NT2/D1 (cell line): ENCODE results near the gene CACNG1.

Experiments used
- DNase-seq: peaks from one replicate; pipeline ENCODE4 v3.0.0-alpha.2; 2011; ENCODE audit warnings: low read depth, low spot score
- H3K27me3 ChIP-seq: 2 replicates; pipeline ENCODE4 v1.6.0; 2011; ENCODE audit warnings: mild to moderate bottlenecking; ENCODE audit not compliant: insufficient read length, insufficient read depth
- H3K36me3 ChIP-seq: 2 replicates; pipeline ENCODE4 v1.6.1; 2011; ENCODE audit warnings: mild to moderate bottlenecking, low read length, mixed read lengths; ENCODE audit not compliant: insufficient read depth, insufficient read length
- H3K4me1 ChIP-seq: 2 replicates; pipeline ENCODE4 v1.5.1; 2011; ENCODE audit not compliant: insufficient read depth, insufficient read length
- H3K4me3 ChIP-seq: 2 replicates; pipeline ENCODE4 v1.5.1; 2011; ENCODE audit warnings: low read depth; ENCODE audit not compliant: insufficient read length
- H3K9ac ChIP-seq: 2 replicates; pipeline ENCODE4 v1.6.0; 2011; ENCODE audit warnings: low read depth; ENCODE audit not compliant: insufficient read length
- H3K9me3 ChIP-seq: 2 replicates; pipeline ENCODE4 v1.5.1; 2011; ENCODE audit warnings: mild to moderate bottlenecking, low read length; ENCODE audit not compliant: insufficient read depth
- SUZ12 ChIP-seq: IDR thresholded peaks from 2 replicates; pipeline ENCODE4 v1.6.1; 2011; ENCODE audit not compliant: insufficient read length, insufficient read depth; ENCODE audit errors: extremely low read depth
- YY1 ChIP-seq: IDR thresholded peaks from 2 replicates; pipeline ENCODE4 v1.6.1; 2011; ENCODE audit not compliant: insufficient read length, insufficient read depth
- ZNF274 ChIP-seq: IDR thresholded peaks from 2 replicates; pipeline ENCODE4 v1.6.1; 2011; ENCODE audit warnings: mild to moderate bottlenecking, low read depth, low read length

Gene CACNG1

GRCh38 chr17:67019809-67020208 lies 24.5 kb upstream of the CACNG1 start:
- no peak for TF ChIP-seq SUZ12
- no peak for TF ChIP-seq ZNF274
- TF ChIP-seq YY1 = no peak
- no peaks in the 10 kb centered on the region for H3K9me3 ChIP-seq
- DNase-seq = no peak
- H3K36me3 ChIP-seq = peaks cover 7% of the 10 kb centered on the region
- H3K27me3 ChIP-seq = no peaks in the 10 kb centered on the region
- no peak overlapping the region for H3K9ac ChIP-seq
- H3K4me1 ChIP-seq = peaks cover 7% of the 10 kb centered on the region
- H3K4me3 ChIP-seq = no peak overlapping the region

DNA sequence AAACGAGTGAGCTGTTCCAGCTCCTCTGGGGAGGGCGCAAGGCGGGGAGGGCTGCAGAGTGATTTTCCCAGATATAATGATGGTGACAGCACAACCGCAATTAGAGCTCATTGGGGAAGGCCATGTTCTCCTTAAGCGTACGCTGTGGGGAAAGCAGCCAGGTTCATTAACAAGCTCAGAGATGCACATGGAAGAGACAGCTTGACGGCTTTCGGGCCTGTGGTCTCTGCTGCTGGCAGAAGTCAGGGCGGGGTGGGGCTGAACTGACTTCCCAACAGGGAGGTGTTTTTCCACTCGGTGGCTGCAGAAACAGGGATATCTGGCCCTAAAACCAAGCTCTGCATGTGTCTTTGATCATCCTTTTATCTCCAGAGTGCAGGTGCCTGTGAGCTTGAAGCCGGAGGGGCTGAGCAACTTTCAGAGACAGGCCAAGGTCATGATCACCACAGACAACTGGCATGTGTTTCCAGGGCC lies 24.0 kb upstream of the CACNG1 start:
- Histone ChIP-seq H3K36me3 (peaks cover 7% of the 10 kb centered on the region), H3K4me3 (no peak overlapping the region), H3K9me3 (no peaks in the 10 kb centered on the region), H3K4me1 (peaks cover 7% of the 10 kb centered on the region), H3K27me3 (no peaks in the 10 kb centered on the region), H3K9ac (no peak overlapping the region)
- no peak for DNase-seq
- TF ChIP-seq SUZ12 = no peak
- TF ChIP-seq ZNF274 = no peak
- TF ChIP-seq YY1 = no peak

DNA sequence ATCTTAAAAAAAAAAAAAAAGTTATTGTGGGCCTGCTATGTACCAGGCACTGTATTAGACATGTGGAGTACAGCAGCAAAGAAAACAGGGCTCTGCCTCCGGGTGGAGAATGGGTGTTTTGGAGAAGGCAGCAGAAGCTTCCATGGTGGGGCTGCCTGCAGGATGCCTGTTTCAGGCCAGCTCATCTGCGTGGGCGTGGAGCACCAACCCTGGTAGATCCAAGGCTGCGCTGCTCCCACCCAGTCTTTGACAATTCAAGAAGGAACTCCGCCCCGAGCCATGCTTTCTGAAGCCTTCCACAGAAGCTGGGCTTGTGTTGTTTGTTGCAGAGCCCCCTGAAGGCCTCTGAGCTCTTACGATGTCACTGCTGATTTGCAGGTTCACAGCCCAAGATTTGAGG lies 23.2 kb upstream of the CACNG1 start:
- Histone ChIP-seq H3K9me3 (no peaks in the 10 kb centered on the region), H3K27me3 (no peaks in the 10 kb centered on the region), H3K9ac (no peak overlapping the region), H3K36me3 (peaks cover 11% of the 10 kb centered on the region), H3K4me1 (peaks cover 7% of the 10 kb centered on the region), H3K4me3 (no peak overlapping the region)
- no peak for TF ChIP-seq ZNF274
- TF ChIP-seq SUZ12 = no peak
- no peak for TF ChIP-seq YY1
- DNase-seq = no peak

DNA sequence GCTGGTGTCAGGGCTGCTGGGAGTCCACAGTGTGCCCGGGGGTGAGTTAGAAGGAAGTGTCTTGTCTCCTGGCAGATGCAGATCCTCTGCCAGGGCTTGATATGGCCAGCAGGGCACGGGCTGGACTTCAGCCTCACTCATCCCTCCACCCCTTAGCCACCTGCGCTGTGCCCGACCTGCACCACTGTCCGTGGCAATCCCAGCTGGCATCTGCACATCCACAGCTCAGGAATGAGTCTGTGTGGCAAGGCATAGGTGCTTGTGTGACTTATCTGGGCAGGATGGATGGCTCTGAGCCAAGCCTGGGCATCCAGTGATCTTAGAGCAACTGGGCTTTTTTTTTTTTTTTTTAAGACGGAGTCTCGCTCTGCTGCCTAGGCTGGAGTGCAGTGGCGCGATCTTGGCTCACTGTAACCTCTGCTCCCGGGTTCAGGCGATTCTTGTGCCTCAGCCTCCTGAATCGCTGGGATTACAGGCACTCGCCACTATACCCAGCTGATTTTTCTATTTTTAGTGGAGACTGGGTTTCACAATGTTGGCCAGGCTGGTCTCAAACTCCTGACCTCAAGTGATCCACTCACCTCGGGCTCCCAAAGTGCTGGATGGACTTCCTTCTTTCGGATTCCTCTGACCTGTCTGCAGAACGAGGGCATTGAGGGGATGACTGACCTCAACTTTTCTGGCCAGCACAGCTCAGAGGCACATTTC lies 22.5 kb upstream of the CACNG1 start:
- H3K9me3 ChIP-seq = no peaks in the 10 kb centered on the region
- H3K4me1 ChIP-seq = peaks cover 7% of the 10 kb centered on the region
- TF ChIP-seq YY1 = no peak
- TF ChIP-seq SUZ12 = no peak
- no peak for TF ChIP-seq ZNF274
- H3K36me3 ChIP-seq = peaks cover 11% of the 10 kb centered on the region
- H3K9ac ChIP-seq = no peak overlapping the region
- no peaks in the 10 kb centered on the region for H3K27me3 ChIP-seq
- DNase-seq = no peak
- H3K4me3 ChIP-seq = no peak overlapping the region

- H3K9me3 ChIP-seq = no peaks in the 10 kb centered on the region
Measured at GRCh38 chr17:67022451-67022810, 21.9 kb upstream of the CACNG1 start.

GRCh38 chr17:67024736-67025135 lies 19.6 kb upstream of the CACNG1 start:
- Histone ChIP-seq H3K4me3 (no peak overlapping the region), H3K27me3 (no peaks in the 10 kb centered on the region), H3K4me1 (no peaks in the 10 kb centered on the region), H3K9ac (no peak overlapping the region), H3K9me3 (no peaks in the 10 kb centered on the region), H3K36me3 (peaks cover 6% of the 10 kb centered on the region)
- TF ChIP-seq ZNF274 = no peak
- no peak for TF ChIP-seq YY1
- TF ChIP-seq SUZ12 = no peak
- no peak for DNase-seq

More at GRCh38 chr17:67022451-67022810, 21.9 kb upstream of the CACNG1 start:
- H3K4me1 ChIP-seq = peaks cover 7% of the 10 kb centered on the region
- no peak overlapping the region for H3K4me3 ChIP-seq
- H3K27me3 ChIP-seq = no peaks in the 10 kb centered on the region
- H3K36me3 ChIP-seq = peaks cover 11% of the 10 kb centered on the region
- no peak for TF ChIP-seq ZNF274
- TF ChIP-seq YY1 = no peak
- no peak overlapping the region for H3K9ac ChIP-seq
- no peak for DNase-seq

- TF ChIP-seq ZNF274 (no peak), YY1 (no peak), SUZ12 (no peak)
- Histone ChIP-seq H3K4me1 (no peaks in the 10 kb centered on the region), H3K9ac (no peak overlapping the region), H3K27me3 (no peaks in the 10 kb centered on the region), H3K4me3 (no peak overlapping the region), H3K36me3 (peaks cover 6% of the 10 kb centered on the region), H3K9me3 (no peaks in the 10 kb centered on the region)
- no peak for DNase-seq
Measured at GRCh38 chr17:67025216-67025792, 19.1 kb upstream of the CACNG1 start.

DNA sequence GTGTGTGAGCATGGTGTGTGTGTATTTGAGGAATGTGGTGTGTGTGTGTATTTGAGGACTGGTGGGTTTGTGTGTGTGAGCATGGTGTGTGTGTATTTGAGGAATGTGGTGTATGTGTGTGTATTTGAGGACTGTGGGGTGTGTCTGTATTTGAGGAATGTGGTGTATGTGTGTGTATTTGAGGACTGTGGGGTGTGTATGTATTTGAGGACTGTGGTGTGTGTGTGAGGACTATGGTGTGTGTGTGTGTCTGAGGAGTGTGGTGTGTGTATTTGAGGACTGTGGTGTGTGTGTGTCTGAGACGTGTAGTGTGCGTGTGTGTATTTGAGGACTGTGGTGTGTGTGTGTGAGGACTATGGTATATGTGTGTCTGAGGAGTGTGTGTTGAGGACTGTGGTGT lies 18.0 kb upstream of the CACNG1 start:
- Histone ChIP-seq H3K9me3 (no peaks in the 10 kb centered on the region), H3K4me3 (no peak overlapping the region), H3K27me3 (no peaks in the 10 kb centered on the region), H3K9ac (no peak overlapping the region), H3K4me1 (no peaks in the 10 kb centered on the region), H3K36me3 (peaks cover 6% of the 10 kb centered on the region)
- DNase-seq = no peak
- TF ChIP-seq YY1 = no peak
- TF ChIP-seq SUZ12 = no peak
- TF ChIP-seq ZNF274 = no peak
